ENCODE results near the gene TLDC2.

DNA sequence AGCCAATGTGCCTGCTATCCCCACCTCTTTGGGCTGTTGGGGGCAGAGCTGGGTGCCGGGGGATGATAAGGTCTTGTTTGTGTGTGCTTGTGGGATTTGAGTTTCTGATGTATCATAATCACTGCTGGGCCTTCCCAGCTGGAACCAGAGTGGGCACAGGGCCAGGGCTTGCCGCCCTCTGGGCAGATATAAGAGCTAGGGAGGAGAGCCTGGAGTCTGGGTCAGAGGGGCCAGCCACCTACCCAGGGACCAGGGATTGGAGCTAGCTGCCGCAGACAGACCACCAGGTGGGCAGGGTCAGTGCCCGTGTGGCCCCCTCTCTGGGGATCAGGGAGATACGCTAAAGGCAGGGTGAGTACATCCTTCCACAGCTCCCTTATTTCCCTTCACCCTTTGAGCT is 3.1 kb upstream of the TLDC2 start:
- TF ChIP-seq, protein P1, sequence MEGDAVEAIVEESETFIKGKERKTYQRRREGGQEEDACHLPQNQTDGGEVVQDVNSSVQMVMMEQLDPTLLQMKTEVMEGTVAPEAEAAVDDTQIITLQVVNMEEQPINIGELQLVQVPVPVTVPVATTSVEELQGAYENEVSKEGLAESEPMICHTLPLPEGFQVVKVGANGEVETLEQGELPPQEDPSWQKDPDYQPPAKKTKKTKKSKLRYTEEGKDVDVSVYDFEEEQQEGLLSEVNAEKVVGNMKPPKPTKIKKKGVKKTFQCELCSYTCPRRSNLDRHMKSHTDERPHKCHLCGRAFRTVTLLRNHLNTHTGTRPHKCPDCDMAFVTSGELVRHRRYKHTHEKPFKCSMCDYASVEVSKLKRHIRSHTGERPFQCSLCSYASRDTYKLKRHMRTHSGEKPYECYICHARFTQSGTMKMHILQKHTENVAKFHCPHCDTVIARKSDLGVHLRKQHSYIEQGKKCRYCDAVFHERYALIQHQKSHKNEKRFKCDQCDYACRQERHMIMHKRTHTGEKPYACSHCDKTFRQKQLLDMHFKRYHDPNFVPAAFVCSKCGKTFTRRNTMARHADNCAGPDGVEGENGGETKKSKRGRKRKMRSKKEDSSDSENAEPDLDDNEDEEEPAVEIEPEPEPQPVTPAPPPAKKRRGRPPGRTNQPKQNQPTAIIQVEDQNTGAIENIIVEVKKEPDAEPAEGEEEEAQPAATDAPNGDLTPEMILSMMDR (IDR thresholded peaks at IDR 0.05; ENCODE audit: poor library complexity, severe bottlenecking), result no peak
- TF ChIP-seq MXI1 (conservative IDR thresholded peaks at IDR 0.05; ENCODE audit: poor library complexity, severe bottlenecking) (no peak), POLR2AphosphoS5 (IDR thresholded peaks at IDR 0.05) (no peak), TAF1 (IDR thresholded peaks at IDR 0.05; ENCODE audit: low read depth) (no peak), RAD21 (conservative IDR thresholded peaks at IDR 0.05) (no peak), SMC3 (conservative IDR thresholded peaks at IDR 0.05; ENCODE audit: poor library complexity) (no peak), EZH2 (IDR thresholded peaks at IDR 0.05; ENCODE audit: borderline replicate concordance, insufficient read depth, low read length, poor library complexity, severe bottlenecking) (no peak)
- TF ChIP-seq, protein P2, sequence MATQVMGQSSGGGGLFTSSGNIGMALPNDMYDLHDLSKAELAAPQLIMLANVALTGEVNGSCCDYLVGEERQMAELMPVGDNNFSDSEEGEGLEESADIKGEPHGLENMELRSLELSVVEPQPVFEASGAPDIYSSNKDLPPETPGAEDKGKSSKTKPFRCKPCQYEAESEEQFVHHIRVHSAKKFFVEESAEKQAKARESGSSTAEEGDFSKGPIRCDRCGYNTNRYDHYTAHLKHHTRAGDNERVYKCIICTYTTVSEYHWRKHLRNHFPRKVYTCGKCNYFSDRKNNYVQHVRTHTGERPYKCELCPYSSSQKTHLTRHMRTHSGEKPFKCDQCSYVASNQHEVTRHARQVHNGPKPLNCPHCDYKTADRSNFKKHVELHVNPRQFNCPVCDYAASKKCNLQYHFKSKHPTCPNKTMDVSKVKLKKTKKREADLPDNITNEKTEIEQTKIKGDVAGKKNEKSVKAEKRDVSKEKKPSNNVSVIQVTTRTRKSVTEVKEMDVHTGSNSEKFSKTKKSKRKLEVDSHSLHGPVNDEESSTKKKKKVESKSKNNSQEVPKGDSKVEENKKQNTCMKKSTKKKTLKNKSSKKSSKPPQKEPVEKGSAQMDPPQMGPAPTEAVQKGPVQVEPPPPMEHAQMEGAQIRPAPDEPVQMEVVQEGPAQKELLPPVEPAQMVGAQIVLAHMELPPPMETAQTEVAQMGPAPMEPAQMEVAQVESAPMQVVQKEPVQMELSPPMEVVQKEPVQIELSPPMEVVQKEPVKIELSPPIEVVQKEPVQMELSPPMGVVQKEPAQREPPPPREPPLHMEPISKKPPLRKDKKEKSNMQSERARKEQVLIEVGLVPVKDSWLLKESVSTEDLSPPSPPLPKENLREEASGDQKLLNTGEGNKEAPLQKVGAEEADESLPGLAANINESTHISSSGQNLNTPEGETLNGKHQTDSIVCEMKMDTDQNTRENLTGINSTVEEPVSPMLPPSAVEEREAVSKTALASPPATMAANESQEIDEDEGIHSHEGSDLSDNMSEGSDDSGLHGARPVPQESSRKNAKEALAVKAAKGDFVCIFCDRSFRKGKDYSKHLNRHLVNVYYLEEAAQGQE (IDR thresholded peaks at IDR 0.05; ENCODE audit: borderline replicate concordance), result no peak

Measured in neural cell (in vitro differentiated cells).